Colon (tissue), 2 donors: Measurements from ENCODE around the gene DMTF1.
"Not testable (repeated sequence)": the region's sequence is repeated elsewhere in the genome, so short reads cannot be mapped to it uniquely, and the experiment has no call there.

Source experiments
- FAIRE-seq: peaks from 2 replicates; lab custom pipeline; 2012; peaks lifted over from hg19 to GRCh38; lab: Jason Lieb, UNC
- donor health status: control.
- donor health status: control.

Gene DMTF1

GRCh38 chr7:87226495-87226894 is 74.2 kb downstream of the DMTF1 start:
- FAIRE-seq: no peak

- no peak for FAIRE-seq
Measured at GRCh38 chr7:87231258-87231657, 79.0 kb downstream of the DMTF1 start.

- FAIRE-seq: no peak
Measured at GRCh38 chr7:87231711-87232110, 79.5 kb downstream of the DMTF1 start.

DNA sequence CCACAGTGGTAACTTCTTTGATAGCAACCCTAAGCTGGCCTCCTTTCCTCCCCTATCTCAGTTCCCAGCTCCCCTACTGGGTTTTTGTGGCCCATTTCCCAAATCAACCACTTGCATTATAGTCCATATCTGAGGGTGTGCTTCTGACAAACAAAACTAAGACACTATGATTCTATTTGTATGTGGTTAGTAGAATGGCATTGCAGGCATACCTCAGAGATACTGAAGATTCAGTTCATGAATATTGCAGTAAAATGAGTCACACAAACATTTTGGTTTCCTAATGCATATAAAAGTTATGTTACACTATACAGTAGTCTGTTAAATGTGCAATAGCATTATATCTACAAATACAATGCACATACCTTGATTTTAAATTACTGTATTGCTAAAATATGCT is 82.7 kb downstream of the DMTF1 start:
- FAIRE-seq: no peak

DNA sequence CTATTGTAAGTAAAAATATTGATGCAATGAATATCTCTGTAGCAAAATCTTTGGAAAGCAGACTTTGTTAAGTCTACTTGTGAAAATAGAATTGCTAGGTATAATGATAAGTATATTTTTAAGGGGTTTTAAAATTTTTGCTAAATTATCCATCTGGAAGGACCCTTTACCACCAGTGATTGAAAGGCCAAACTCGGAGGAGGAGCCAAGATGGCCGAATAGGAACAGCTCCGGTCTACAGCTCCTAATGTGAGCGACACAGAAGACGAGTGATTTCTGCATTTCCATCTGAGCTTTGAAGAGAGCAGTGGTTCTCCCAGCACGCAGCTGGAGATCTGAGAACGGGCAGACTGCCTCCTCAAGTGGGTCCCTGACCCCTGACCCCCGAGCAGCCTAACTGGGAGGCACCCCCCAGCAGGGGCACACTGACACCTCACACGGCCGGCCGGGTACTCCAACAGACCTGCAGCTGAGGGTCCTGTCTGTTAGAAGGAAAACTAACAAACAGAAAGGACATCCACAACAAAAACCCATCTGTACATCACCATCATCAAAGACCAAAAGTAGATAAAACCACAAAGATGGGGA is 86.3 kb downstream of the DMTF1 start:
- FAIRE-seq: not testable (repeated sequence)

DNA sequence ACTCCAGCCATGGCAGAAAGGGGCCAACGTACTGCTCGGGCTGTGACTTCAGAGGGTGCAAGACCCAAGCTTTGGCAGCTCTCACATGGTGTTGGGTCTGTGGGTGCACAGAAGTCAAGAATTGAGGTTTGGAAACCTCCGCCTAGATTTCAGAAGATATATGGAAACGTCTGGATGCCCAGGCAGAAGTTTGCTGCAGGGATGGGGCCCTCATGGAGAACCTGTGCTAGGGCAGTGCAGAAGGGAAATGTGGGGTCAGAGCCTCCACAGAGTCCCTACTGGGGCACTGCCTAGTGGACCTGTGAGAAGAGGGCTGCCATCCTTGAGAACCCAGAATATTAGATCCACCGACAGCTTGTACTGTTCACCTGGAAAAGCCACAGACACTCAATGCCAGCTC is 93.4 kb downstream of the DMTF1 start:
- FAIRE-seq: not testable (repeated sequence)
